Pancreas (tissue), 10 donors: ENCODE results near the gene GPI. TPM values are rescaled to one million over a fixed set of nuclear protein-coding genes. Genes with fewer than 3 reads are reported as not detected.

ENCODE experiments used
- ATAC-seq, 4 donors: fragments of 200-7000 bp; cut with Tn5 transposase; one replicate each; pipeline versions ENCODE4 v1.8.0 to v1.9.1; 2020; ENCODE audit warnings: mild to moderate bottlenecking in 4 of 4, moderate library complexity in 4 of 4
- DNase-seq, 6 donors: peaks; one replicate each; pipeline ENCODE4 v3.0.0-alpha.2; 2020
- FAIRE-seq: peaks from 2 replicates; lab custom pipeline; 2012; peaks lifted over from hg19 to GRCh38; lab: Jason Lieb, UNC
- H3K27ac ChIP-seq, 4 donors: fragments of 200-600 bp; sonication (generic); 1 replicate in 3 of 4; 2 replicates in 1 of 4; pipeline versions ENCODE4 v1.5.0 to v1.8.0; 2020
- H3K27me3 ChIP-seq, 4 donors: fragments of 200-600 bp; one replicate each; pipeline ENCODE4 v1.8.0; 2021
- H3K36me3 ChIP-seq, 3 donors: fragments of 200-600 bp; sonication (generic) in 1 of 3; one replicate each; pipeline versions ENCODE4 v1.5.0 to v1.8.0; 2020 to 2021
- H3K4me1 ChIP-seq, 3 donors: fragments of 200-600 bp; one replicate each; pipeline ENCODE4 v1.8.0; 2021
- H3K4me3 ChIP-seq, 4 donors: fragments of 200-600 bp; sonication (generic) in 2 of 4; one replicate each; pipeline versions ENCODE4 v1.5.0 to v1.8.0; 2020 to 2021
- H3K9me3 ChIP-seq, 4 donors: fragments of 200-600 bp; one replicate each; pipeline ENCODE4 v1.8.0; 2021
- WGBS, 2 donors: extraction: QIAGEN DNeasy Blood & Tissue Kit; methylation state at CpG; one replicate each; pipeline ENCODE4 v1.1.7; 2013; 5-methylcytosine and 5-hydroxymethylcytosine counted together
- intact Hi-C, 3 donors: fragments of 100-400 bp; cut with DNase I; formaldehyde crosslinking; loops; one replicate each; pipeline versions ENCODE4 v1.11.1 to v1.14.2; 2022
- polyA plus RNA-seq, 2 donors: library from polyadenylated mRNA; stranded (reverse); fragments of 200-250 nt; gene quantifications; one replicate each; pipeline ENCODE4 v1.2.3, GENCODE V29; 2013
- total RNA-seq, 6 donors: library from RNA; stranded (reverse); fragmentation: NEBNext Ultra II Directional in 4 of 6; extraction: Animal tissue kit (Norgen Biotek cat#: 25700) in 4 of 6; gene quantifications; one replicate each; pipeline versions ENCODE4 v1.2.1 to v1.2.4, GENCODE V29; 2021 to 2023
- TF ChIP-seq, protein P1 (sequence below), 4 donors: fragments of 200-600 bp; sonication (generic) in 3 of 4; IDR thresholded peaks; one replicate each; pipeline versions ENCODE4 v1.5.0 to v1.8.0; 2021; ENCODE audit warnings: antibody characterized with exemption in 4 of 4
- donor health status: healthy with polysubstance abuse.
- donor health status: DM: no; HTN: no; CAD: no; lungs with moderate emphysema.
- donor health status: DM: no; HTN: no; CAD: no.
- donor health status: control.
- donor health status: control.
- donor health status: Bipolar disorder and iron deficiency.
- donor health status: DM: yes; HTN: yes; CAD: no.
- donor health status: DM: no; HTN: no; CAD: no.
- donor health status: DM: no; HTN: no; CAD: no.
- donor health status: DM: yes; HTN: yes; CAD: no.

Gene GPI
- total and polyA plus RNA-seq, 8 donors = 50.5 to 119 (median 67.3) TPM

DNA sequence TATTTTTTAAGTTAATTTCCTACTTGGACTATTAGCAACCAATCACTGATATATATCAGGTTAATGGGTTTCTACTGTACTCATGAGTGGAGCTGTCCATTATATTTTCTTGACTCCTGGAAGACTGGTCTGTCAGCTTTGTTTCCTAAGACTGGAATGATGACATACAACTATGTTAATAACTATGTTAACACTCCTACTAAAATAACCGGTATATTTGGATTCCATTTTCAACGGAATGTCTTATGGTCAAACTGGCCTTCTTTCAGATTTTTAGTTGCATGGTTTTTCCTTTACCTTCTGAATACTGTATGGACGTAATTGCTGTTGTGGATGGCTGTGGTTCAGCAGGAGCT is 45.8 kb upstream of the GPI start:
- TF ChIP-seq, protein P1, sequence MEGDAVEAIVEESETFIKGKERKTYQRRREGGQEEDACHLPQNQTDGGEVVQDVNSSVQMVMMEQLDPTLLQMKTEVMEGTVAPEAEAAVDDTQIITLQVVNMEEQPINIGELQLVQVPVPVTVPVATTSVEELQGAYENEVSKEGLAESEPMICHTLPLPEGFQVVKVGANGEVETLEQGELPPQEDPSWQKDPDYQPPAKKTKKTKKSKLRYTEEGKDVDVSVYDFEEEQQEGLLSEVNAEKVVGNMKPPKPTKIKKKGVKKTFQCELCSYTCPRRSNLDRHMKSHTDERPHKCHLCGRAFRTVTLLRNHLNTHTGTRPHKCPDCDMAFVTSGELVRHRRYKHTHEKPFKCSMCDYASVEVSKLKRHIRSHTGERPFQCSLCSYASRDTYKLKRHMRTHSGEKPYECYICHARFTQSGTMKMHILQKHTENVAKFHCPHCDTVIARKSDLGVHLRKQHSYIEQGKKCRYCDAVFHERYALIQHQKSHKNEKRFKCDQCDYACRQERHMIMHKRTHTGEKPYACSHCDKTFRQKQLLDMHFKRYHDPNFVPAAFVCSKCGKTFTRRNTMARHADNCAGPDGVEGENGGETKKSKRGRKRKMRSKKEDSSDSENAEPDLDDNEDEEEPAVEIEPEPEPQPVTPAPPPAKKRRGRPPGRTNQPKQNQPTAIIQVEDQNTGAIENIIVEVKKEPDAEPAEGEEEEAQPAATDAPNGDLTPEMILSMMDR (IDR thresholded peaks at IDR 0.05) = no peak
- 57 to 59% methylated on average over 3 of the region's 3 CpGs for WGBS, 2 donors
- ATAC-seq (peak in 1 of 4 donors; percentile 23), FAIRE-seq (no peak), DNase-seq (no peak)
- no peaks in the 10 kb centered on the region for H3K9me3 ChIP-seq
- H3K36me3 ChIP-seq = peaks cover 0 to 9% (median 0%) of the 10 kb centered on the region in 3 donors
- peaks cover 0 to 13% (median 4%) of the 10 kb centered on the region in 3 donors for H3K4me1 ChIP-seq
- H3K27ac ChIP-seq = no peak overlapping the region
- no peaks in the 10 kb centered on the region for H3K27me3 ChIP-seq
- no peak overlapping the region for H3K4me3 ChIP-seq
- intact Hi-C loops = no loop called here

DNA sequence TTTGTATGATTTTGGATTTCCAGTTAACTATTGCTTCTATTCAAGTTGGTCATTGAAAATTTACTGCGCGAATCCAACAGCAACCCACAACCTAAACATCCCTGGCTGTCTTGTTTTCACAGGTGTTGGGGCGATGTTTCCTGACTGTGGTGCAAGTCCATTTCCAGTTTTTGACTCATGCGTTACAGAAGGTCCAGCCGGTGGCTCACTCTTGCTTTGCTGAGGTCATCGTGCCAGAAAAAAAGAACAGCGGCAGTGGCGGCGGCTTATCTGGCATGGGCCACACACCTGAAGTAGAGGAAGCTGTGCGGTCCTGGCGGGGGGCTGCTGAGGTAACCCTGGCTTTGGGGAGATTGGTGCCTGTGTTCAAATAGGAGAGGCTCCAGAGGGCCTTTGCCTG is 45.2 kb upstream of the GPI start:
- Histone ChIP-seq H3K4me3 (no peak overlapping the region), H3K36me3 (peaks cover 0 to 15% (median 0%) of the 10 kb centered on the region in 3 donors), H3K27ac (no peak overlapping the region), H3K4me1 (peaks cover 0 to 13% (median 4%) of the 10 kb centered on the region in 3 donors), H3K27me3 (no peaks in the 10 kb centered on the region), H3K9me3 (no peaks in the 10 kb centered on the region)
- DNase-seq = no peak
- ATAC-seq = no peak
- intact Hi-C loops = no loop called here
- TF ChIP-seq, protein P1 (IDR thresholded peaks at IDR 0.05) = no peak
- no peak for FAIRE-seq
- WGBS, 2 donors = 87% methylated on average over 11 of the region's 11 CpGs

DNA sequence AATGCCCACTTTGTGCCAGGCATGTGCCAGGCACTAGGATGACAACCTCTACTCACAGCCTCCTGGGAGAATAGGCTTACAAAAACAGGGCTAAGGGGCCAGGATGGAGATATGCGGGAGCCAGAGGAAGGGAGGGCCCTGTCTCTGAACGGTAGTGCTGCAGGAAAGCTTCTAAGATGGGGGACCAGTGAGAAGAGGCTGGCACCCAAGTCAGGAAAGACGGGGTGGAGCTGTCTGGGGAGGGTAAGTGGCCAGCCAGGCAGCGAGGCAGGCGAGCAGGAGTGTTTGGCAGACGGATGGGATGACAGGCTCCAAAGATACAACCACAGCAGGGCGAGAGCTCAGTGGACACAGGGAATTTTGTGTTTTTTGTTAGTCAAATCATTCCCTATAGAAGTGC is 44.7 kb upstream of the GPI start:
- no peaks in the 10 kb centered on the region for H3K27me3 ChIP-seq

DNA sequence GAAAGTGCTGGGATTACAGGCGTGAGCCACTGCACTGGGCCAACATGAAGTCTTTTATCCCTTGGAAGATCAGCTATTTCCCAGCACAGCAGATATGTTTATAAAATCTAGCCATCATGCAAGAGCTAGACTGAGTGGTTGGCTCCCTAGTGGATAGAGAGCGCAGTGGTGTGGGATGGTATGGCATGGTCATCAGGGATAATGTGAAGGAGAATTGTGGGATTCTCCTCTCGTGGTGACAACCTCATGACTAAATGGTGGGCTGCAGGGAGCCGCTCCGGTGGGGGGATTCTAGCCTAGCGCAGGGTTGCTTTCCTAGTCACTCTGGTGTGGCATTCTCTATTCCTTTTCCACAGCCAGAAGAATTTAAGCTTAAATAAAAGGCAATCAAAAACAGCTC is 43.3 kb upstream of the GPI start:
- no peaks in the 10 kb centered on the region for H3K27me3 ChIP-seq
- no peak overlapping the region for H3K27ac ChIP-seq
- ATAC-seq (no peak), DNase-seq (no peak), FAIRE-seq (no peak)
- H3K9me3 ChIP-seq = no peaks in the 10 kb centered on the region
- H3K4me1 ChIP-seq = peaks cover 0 to 6% (median 4%) of the 10 kb centered on the region in 3 donors
- WGBS, 2 donors = 95 to 97% methylated on average over 6 of the region's 6 CpGs
- no peak overlapping the region for H3K4me3 ChIP-seq
- TF ChIP-seq, protein P1 (IDR thresholded peaks at IDR 0.05) = no peak
- peaks cover 0 to 20% (median 0%) of the 10 kb centered on the region in 3 donors for H3K36me3 ChIP-seq
- intact Hi-C loops = no loop called here

More for the DNA sequence above, 44.7 kb upstream of the GPI start:
- Histone ChIP-seq H3K4me3 (no peak overlapping the region), H3K9me3 (no peaks in the 10 kb centered on the region), H3K4me1 (peaks cover 0 to 13% (median 4%) of the 10 kb centered on the region in 3 donors), H3K27ac (no peak overlapping the region), H3K36me3 (peaks cover 0 to 20% (median 0%) of the 10 kb centered on the region in 3 donors)
- 86 to 90% methylated on average over 7 of the region's 7 CpGs for WGBS, 2 donors
- TF ChIP-seq, protein P1 (IDR thresholded peaks at IDR 0.05) = no peak
- FAIRE-seq (no peak), DNase-seq (no peak), ATAC-seq (no peak)
- intact Hi-C loops = no loop called here

DNA sequence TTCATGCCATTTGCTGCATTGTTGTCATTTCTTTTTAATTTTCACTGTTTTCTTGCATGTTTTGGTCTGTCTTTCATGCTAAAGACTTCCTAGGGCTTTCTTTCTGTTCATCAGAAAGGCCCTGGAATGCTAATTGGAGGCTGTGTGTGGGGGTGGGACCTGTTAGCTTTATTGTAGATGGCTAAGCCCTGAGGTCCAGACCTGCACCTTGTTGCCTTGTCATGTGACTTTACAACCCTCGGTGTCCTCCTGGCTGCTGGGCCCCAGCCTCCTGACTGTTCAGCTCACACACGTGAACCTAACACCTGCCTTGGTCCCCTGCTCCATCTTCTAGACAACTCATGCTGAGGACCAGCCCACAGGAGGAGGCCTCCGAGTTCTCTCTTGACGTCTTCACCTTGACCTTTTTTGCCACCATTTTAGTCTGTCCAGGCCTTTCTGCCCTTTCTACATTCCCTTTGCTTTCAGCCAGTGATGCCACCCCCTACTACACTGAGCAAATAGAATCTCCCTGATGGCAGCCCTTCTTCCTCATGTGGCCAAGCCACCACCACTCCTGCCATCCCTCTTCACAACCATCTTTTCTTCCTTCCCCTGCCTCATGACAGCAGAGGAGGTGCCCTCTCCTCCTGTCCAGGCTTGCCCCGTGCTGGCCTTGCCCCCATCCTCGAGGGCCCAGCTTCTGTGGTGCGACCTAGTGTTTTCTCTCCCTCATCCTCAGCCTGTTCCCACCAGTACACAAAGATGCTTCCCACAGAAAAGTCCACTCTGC is 41.4 kb upstream of the GPI start:
- H3K27me3 ChIP-seq = no peaks in the 10 kb centered on the region
- FAIRE-seq (no peak), DNase-seq (no peak), ATAC-seq (no peak)
- intact Hi-C loops = no loop called here
- WGBS, 2 donors = 75 to 80% methylated on average over 7 of the region's 7 CpGs
- H3K27ac ChIP-seq = no peak overlapping the region
- no peaks in the 10 kb centered on the region for H3K4me1 ChIP-seq
- H3K36me3 ChIP-seq = peaks cover 3 to 30% (median 6%) of the 10 kb centered on the region in 3 donors
- H3K9me3 ChIP-seq = no peaks in the 10 kb centered on the region
- no peak overlapping the region for H3K4me3 ChIP-seq
- TF ChIP-seq, protein P1 (IDR thresholded peaks at IDR 0.05) = no peak
